Ovary (tissue), 9 donors: Measurements from ENCODE around the gene HECA. TPM values are rescaled to one million over a fixed set of nuclear protein-coding genes. Genes with fewer than 3 reads are reported as not detected.

Experiments
- DNase-seq, 5 donors: peaks; one replicate each; pipeline ENCODE4 v3.0.0-alpha.2; 2019 to 2020
- H3K27ac ChIP-seq, 2 donors: fragments of 200-600 bp; one replicate each; pipeline versions ENCODE4 v1.5.1 to v1.8.0; 2019 to 2022
- H3K27me3 ChIP-seq: fragments of 200-600 bp; one replicate; pipeline ENCODE4 v1.8.0; 2022
- H3K36me3 ChIP-seq: fragments of 200-600 bp; sonication (generic); one replicate; pipeline ENCODE4 v1.5.1; 2019
- H3K4me1 ChIP-seq: one replicate; pipeline ENCODE4 v1.8.1; 2013; ENCODE audit warnings: mild to moderate bottlenecking, moderate library complexity; ENCODE audit not compliant: insufficient read depth
- H3K4me3 ChIP-seq: fragments of 200-600 bp; sonication (generic); one replicate; pipeline ENCODE4 v1.5.1; 2017
- H3K9me3 ChIP-seq, 2 donors: fragments of 200-600 bp in 1 of 2; sonication (generic) in 1 of 2; one replicate each; pipeline versions ENCODE4 v1.5.1 to v1.8.1; 2013 to 2019; ENCODE audit warnings: mild to moderate bottlenecking in 1 of 2, moderate library complexity in 1 of 2
- EP300 ChIP-seq: sonication (generic); formaldehyde crosslinking; IDR thresholded peaks from one replicate; pipeline ENCODE4 v1.6.1; 2017; ENCODE audit warnings: antibody characterized with exemption
- POLR2A ChIP-seq: fragments of 450-650 bp; IDR thresholded peaks from one replicate; pipeline ENCODE4 v1.6.1; 2017; ENCODE audit warnings: antibody characterized with exemption, mild to moderate bottlenecking, moderate library complexity
- WGBS, 3 donors: extraction: QIAGEN DNeasy Blood & Tissue Kit in 1 of 3; methylation state at CpG; one replicate each; pipeline versions ENCODE4 v1.1.5 to v1.1.7; 2013 to 2017; 5-methylcytosine and 5-hydroxymethylcytosine counted together
- intact Hi-C, 4 donors: fragments of 100-400 bp; cut with DNase I; formaldehyde crosslinking; loops; one replicate each; pipeline versions ENCODE4 v1.11.0 to v1.15.1; 2022 to 2023
- polyA plus RNA-seq, 2 donors: library from polyadenylated mRNA; stranded (reverse); fragments of 200-250 nt in 1 of 2; fragments of 350-450 nt in 1 of 2; fragmentation: Illumina TruSeq in 1 of 2; extraction: RNeasy Lipid Tissue Mini Kit (QIAGEN cat#74804) in 1 of 2; gene quantifications; one replicate each; pipeline ENCODE4 v1.2.3, GENCODE V29; 2013 to 2014
- total RNA-seq, 7 donors: library from RNA; depleted of rRNA in 2 of 7; stranded (reverse); fragments of >200 nt in 2 of 7; fragmentation: NEBNext Ultra II Directional in 3 of 7; extraction: Animal tissue kit (Norgen Biotek cat#: 25700) in 3 of 7; gene quantifications; one replicate each; pipeline versions ENCODE4 v1.1.0 to v1.2.4, GENCODE V29; 2016 to 2023
- TF ChIP-seq, protein P1 (sequence below), 3 donors: fragments of 450-650 bp in 2 of 3; fragments of 200-600 bp in 1 of 3; IDR thresholded peaks; one replicate each; pipeline versions ENCODE4 v1.5.1 to v1.8.0; 2016 to 2022; ENCODE audit warnings: antibody characterized with exemption in 3 of 3, mild to moderate bottlenecking in 1 of 3
- donor health status: DM: no; HTN: no; CAD: no; lungs with moderate emphysema.
- donor health status: DM: no; HTN: no; CAD: no.
- donor health status: Bipolar disorder and iron deficiency.
- donor health status: DM: yes; HTN: yes; CAD: no.
- donor health status: DM: no; HTN: no; CAD: no.
- donor health status: DM: yes; HTN: yes; CAD: no.

The HECA gene
- total and polyA plus RNA-seq, 9 donors, result 12.0 to 41.7 (median 21.9) TPM

DNA sequence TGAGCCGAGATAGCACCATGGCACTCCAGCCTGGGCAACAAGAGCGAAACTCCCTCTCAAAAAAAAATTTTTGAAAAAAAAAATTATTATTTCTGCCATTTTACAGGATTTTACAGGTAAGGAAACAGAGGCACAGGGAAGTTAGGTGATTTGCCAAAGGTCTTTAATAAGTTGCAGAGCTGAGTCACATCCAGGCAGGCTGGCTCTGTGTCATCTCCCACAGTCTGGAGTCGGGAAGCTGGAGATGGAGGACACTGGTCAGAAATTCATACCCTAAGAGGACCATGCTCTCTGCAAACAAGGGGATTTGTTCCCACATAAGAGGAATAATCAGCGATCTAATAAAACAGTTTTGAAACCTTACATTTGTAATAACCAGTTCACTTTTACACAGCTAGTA lies 24.1 kb downstream of the HECA start:
- WGBS, 3 donors, result 96% methylated on average over 4 of the region's 4 CpGs
- intact Hi-C loops, result no loop called here

DNA sequence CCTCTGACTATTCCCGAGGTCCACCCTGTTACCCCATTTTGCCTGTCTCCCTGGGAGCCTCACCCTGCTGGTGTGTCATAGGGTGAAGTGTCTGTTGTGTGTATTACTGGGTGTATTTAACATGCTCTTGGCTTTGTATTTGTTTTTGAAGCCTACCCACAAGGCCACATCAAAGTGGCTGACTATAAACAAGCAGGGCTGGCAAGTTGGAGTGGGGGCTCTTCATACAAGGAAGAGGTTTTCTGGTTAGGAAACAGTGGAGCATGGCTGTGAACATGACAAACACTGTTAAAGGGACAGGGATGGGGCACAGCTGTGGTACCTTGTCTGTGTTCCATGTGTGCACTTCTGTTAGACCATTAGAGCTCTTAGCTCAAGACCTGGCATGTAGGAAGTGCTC lies 26.3 kb downstream of the HECA start:
- TF ChIP-seq, protein P1, sequence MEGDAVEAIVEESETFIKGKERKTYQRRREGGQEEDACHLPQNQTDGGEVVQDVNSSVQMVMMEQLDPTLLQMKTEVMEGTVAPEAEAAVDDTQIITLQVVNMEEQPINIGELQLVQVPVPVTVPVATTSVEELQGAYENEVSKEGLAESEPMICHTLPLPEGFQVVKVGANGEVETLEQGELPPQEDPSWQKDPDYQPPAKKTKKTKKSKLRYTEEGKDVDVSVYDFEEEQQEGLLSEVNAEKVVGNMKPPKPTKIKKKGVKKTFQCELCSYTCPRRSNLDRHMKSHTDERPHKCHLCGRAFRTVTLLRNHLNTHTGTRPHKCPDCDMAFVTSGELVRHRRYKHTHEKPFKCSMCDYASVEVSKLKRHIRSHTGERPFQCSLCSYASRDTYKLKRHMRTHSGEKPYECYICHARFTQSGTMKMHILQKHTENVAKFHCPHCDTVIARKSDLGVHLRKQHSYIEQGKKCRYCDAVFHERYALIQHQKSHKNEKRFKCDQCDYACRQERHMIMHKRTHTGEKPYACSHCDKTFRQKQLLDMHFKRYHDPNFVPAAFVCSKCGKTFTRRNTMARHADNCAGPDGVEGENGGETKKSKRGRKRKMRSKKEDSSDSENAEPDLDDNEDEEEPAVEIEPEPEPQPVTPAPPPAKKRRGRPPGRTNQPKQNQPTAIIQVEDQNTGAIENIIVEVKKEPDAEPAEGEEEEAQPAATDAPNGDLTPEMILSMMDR (IDR thresholded peaks at IDR 0.05), result no peak
- TF ChIP-seq POLR2A (no peak), EP300 (no peak)
- no peaks in the 10 kb centered on the region for H3K27me3 ChIP-seq
- no peaks in the 10 kb centered on the region for H3K36me3 ChIP-seq
- H3K9me3 ChIP-seq, result no peaks in the 10 kb centered on the region
- H3K27ac ChIP-seq, result no peak overlapping the region
- no peak overlapping the region for H3K4me3 ChIP-seq
- WGBS, 3 donors, result 58 to 69% (median 62%) methylated on average over 1 of the region's 1 CpG
- DNase-seq, result no peak
- H3K4me1 ChIP-seq, result peaks cover 1% of the 10 kb centered on the region
- intact Hi-C loops, result no loop called here

More for the DNA sequence above, 24.1 kb downstream of the HECA start:
- peaks cover 1% of the 10 kb centered on the region for H3K4me1 ChIP-seq
- no peak for DNase-seq
- no peaks in the 10 kb centered on the region for H3K27me3 ChIP-seq
- no peak overlapping the region for H3K4me3 ChIP-seq
- no peak overlapping the region for H3K27ac ChIP-seq
- no peaks in the 10 kb centered on the region for H3K36me3 ChIP-seq
- TF ChIP-seq, protein P1 (IDR thresholded peaks at IDR 0.05), result no peak
- TF ChIP-seq POLR2A, result no peak
- no peaks in the 10 kb centered on the region for H3K9me3 ChIP-seq

DNA sequence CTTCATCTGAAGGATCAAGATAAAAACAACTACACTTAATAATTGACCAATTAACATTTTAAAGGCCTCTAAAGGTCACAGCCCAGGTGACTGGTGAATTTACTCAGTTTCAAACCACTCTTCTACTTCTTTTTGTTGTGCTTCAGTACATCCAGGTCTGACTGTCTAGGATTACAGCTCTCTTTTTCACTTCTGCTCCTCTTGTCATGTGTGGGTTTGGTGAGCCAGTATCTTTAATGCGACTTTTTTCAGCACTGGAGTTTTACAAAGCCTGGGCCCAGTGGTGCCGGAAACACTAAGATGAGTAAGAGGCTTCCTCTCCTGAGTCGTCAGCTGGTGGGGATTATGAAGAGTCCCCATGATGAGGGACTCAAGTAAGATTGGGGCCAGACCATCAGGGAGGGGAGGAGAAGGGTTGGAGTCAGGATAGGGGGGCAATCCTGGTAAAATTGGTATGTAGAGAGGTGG lies 27.0 kb downstream of the HECA start:
- no peaks in the 10 kb centered on the region for H3K27me3 ChIP-seq
- H3K4me1 ChIP-seq, result peaks cover 1% of the 10 kb centered on the region
- no peak overlapping the region for H3K27ac ChIP-seq
- no peaks in the 10 kb centered on the region for H3K9me3 ChIP-seq
- WGBS, 3 donors, result 86 to 91% (median 89%) methylated on average over 3 of the region's 3 CpGs
- H3K36me3 ChIP-seq, result no peaks in the 10 kb centered on the region
- TF ChIP-seq, protein P1 (IDR thresholded peaks at IDR 0.05), result no peak
- TF ChIP-seq POLR2A, result no peak
- TF ChIP-seq EP300, result no peak
- no peak for DNase-seq
- no peak overlapping the region for H3K4me3 ChIP-seq
- intact Hi-C loops, result no loop called here

DNA sequence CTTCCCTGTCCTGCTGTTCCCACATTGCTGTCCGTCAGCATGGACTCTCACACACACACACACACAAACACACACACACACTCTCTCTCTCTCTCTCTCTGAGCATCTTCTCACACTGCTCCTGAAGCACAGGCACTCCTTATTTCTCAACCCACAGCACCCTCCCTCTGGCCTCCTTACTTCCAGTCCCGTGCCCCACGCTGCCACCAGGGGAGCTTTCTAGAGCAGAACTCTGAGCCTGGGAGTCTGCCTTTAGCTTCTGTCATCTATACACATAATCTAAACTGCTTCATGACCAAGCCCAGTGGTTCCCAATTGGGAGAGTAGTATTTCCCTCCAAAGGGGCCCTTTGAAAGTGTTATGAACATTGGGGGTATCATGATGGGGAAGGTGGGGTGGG lies 29.1 kb downstream of the HECA start:
- Histone ChIP-seq H3K36me3 (no peaks in the 10 kb centered on the region), H3K4me1 (peaks cover 1% of the 10 kb centered on the region), H3K4me3 (no peak overlapping the region), H3K27ac (no peak overlapping the region), H3K9me3 (no peaks in the 10 kb centered on the region), H3K27me3 (no peaks in the 10 kb centered on the region)
- 84 to 87% (median 84%) methylated on average over 3 of the region's 3 CpGs for WGBS, 3 donors
- TF ChIP-seq POLR2A, result no peak
- TF ChIP-seq EP300, result no peak
- TF ChIP-seq, protein P1 (IDR thresholded peaks at IDR 0.05), result no peak
- intact Hi-C loops, result no loop called here
- DNase-seq, result no peak

DNA sequence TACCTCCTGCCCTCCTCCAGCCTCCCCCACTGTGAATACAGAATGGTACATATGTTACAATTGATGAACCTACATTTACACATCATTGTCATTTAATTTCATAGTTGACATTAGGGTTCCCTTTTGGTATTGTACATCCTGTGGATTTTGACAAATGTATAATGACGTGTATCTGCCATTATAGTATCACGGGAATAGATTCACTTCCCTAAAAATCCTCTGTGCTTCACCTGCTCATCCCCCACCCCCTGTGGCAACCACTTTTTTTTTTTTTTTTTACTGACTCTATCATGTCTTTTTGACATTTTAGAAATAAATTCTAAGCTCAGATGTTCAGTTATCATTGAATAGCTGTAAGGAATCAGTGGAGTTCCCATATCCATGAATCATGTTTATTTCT lies 30.4 kb downstream of the HECA start:
- DNase-seq, result no peak
- no peaks in the 10 kb centered on the region for H3K27me3 ChIP-seq
- TF ChIP-seq POLR2A (no peak), EP300 (no peak)
- TF ChIP-seq, protein P1 (IDR thresholded peaks at IDR 0.05), result no peak
- peaks cover 1% of the 10 kb centered on the region for H3K4me1 ChIP-seq
- WGBS, 3 donors, result 93 to 95% (median 94%) methylated on average over 2 of the region's 2 CpGs
- H3K4me3 ChIP-seq, result no peak overlapping the region
- H3K9me3 ChIP-seq, result no peaks in the 10 kb centered on the region
- no peaks in the 10 kb centered on the region for H3K36me3 ChIP-seq
- H3K27ac ChIP-seq, result no peak overlapping the region
- intact Hi-C loops, result no loop called here
